A172 (cell line): ENCODE data around the gene MSH3. TPM values are rescaled to one million over a fixed set of nuclear protein-coding genes. Genes with fewer than 3 reads are reported as not detected.
A peak's percentile ranks its signal among the peaks of the same experiment; 100 is the strongest.
"Not testable (repeated sequence)": the region's sequence is repeated elsewhere in the genome, so short reads cannot be mapped to it uniquely, and the experiment has no call there.

Experiments
- DNase-seq: peaks from one replicate; pipeline ENCODE4 v3.0.0-alpha.2; 2015; ENCODE audit warnings: low spot score
- total RNA-seq: library from RNA; depleted of rRNA; stranded (reverse); fragments of >200 nt; shearing (Covaris generic); gene quantifications from 2 replicates; pipeline ENCODE4 v1.2.3, GENCODE V29; 2014

The MSH3 gene
- total RNA-seq, 1 experiment from 2014 or later, result 21.4 TPM

- DNase-seq, result no peak
Observed at GRCh38 chr5:80797428-80798024, 143.1 kb downstream of the MSH3 start.

DNA sequence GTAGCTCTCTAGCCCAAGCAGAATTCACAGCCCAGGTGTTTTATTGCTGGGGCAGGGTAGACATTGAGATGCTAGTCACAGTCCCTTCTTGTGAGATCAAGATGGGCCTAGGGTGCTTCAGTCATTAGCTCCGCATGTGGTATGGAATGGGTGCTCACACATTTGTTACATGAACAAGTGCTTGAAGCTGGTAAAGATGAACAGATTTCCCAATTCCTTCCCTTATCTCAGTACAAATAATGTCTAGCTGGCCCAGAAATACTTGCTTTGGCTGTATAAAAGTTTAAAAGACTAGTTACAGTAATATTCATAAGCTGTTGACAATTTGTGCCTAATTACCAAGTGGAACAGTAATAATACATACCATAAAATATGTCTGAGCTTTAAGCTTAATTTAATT lies 143.7 kb downstream of the MSH3 start:
- DNase-seq, result no peak

GRCh38 chr5:80798633-80799032 lies 144.2 kb downstream of the MSH3 start:
- DNase-seq, result no peak

GRCh38 chr5:80799041-80799440 lies 144.6 kb downstream of the MSH3 start:
- no peak for DNase-seq

- DNase-seq, result no peak
Observed at GRCh38 chr5:80799573-80799972, 145.1 kb downstream of the MSH3 start.

DNA sequence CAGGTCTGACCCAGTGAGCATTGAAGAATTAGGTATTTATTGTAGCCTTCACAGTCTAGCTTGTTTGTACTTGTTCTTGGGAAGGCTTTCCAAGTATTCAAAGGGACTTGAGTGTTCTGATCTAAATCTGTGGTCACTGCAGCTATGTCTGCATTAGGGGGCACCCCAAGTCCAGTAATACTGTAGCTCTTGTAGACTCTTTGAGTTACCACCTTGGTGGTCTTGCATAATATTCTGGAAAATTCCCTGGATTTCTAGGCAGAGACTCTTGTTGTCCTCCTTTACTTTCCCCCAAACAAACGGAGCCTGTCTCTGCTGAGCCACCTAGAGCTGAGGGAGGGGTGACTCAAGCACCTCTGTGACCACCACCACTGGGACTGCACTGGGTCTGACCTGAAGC lies 149.9 kb downstream of the MSH3 start:
- DNase-seq, result no peak

DNA sequence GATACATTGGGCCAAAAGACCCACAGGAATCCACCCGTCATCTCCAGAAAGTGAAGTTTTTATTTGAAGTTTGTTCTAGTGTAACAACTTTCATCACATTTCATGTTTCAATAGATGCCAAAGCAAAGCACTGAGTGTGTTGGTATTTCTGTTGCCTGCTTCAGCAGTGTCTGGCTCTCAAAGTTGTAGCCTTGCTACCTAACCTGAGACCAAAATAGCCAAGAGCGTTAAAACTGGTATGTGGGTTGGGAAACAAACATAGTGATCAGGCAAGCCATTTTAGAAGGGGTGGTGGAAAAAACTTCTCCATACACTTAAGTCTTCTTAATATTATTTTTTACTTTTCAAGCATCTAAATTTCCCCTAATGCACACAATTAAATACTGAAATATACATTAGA lies 150.6 kb downstream of the MSH3 start:
- DNase-seq, result no peak

- no peak for DNase-seq
Observed at GRCh38 chr5:80806929-80807328, 152.5 kb downstream of the MSH3 start.

DNA sequence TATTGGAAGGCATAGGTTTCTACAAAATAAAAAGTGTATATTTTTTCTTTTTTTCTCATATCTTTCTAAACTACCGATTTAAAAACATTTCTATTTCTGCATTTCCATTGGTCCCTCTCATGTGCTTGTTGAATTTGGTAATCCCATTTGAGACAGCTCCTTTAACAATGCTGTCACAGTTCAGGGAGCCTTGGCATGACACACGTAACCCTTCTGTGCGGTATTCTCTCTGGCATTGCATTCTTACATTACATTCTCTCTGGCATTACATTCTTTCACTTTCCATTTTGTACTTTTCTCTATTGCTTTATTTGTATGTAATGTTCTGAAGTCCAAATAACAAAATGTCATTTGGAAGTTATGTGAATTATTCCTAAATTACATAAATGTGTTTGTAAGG lies 155.0 kb downstream of the MSH3 start:
- DNase-seq, result no peak

- no peak for DNase-seq
Observed at GRCh38 chr5:80810425-80810824, 156.0 kb downstream of the MSH3 start.

- no peak for DNase-seq
Observed at GRCh38 chr5:80816590-80816989, 162.1 kb downstream of the MSH3 start.

DNA sequence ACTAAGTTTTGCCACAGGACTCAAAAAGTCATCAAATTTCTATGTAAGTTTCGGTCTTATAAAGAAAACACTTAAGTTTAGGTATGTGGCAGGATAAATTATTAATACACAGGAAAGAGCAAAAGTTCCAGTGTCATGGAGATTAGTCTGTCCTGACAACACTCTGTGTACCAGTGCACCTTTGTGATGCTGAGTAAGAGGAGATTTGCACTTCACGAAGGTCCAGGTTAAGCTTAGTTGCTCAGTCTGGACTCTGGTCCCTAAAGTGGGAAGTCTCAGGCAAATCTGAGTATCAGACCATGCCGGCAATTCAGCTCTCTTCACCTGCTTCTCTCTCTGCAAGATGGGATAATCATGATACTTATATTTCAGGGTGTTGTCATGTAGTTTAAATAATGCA lies 166.2 kb downstream of the MSH3 start:
- no peak for DNase-seq

- no peak for DNase-seq
Observed at GRCh38 chr5:80822640-80823039, 168.2 kb downstream of the MSH3 start.

DNA sequence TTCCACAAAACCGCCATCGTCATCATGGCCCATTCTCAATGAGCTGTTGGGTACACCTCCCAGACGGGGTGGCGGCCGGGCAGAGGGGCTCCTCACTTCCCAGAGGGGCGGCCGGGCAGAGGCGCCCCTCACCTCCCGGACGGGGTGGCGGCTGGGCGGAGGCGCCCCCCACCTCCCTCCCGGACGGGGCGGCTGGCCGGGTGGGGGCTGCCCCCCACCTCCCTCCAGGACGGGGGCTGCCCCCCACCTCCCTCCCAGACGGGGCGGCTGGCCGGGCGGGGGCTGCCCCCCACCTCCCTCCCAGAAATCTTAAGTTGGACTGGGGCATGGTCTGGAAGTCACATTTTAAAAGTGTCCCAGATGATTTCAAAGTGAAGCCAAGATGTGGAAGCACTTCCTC lies 169.7 kb downstream of the MSH3 start:
- DNase-seq, result not testable (repeated sequence)

DNA sequence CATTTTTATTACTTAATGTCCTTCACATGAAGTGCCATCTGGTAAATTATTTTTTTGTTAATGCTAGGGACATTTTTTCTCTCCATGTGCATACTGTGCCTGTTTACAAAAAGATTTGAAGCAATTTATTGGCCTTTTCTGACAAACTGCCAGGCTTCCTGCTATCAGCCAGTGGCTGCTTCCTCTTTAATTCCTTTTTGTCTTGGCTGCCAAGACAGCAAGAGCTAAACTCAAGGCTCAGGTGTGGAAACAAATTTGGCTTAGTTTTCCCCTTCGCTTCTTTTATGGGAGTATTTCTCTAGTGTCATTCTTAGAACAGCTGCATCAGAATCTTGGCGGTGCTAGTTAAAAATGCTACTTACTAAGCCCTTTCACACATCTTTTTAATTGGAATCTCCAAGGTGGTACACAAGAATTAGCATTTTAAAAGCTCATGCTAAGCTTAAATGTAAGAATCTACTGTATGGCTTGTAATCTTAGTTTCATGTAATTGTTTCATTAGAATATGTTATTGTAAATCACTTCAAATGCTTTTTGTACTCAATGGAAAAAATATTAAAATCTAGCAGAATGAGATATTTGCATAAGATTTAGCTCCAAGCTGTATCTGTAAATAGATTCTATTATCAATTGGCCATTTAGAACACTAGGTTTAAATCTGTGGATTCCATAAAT lies 171.5 kb downstream of the MSH3 start:
- no peak for DNase-seq

DNA sequence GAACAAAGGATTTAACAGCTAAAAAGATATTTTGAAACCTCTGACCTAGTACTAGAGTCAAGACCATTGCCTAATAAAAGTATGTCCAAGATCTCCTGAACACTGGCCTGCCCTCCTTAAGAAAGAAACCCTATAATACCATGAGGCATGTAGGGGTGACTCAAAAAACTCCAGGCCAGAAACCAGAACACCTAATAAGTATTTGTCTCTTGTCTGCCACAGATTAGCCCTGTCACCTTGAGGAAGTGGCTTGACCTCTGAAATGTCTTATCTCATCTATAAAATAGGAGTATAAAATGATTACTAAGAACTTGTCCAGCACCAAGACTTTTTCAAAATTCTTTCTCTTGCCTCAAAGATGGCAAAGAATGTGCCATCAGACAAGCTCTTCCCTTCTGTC lies 180.3 kb downstream of the MSH3 start:
- peak; percentile 10 for DNase-seq

GRCh38 chr5:80835128-80835527 lies 180.7 kb downstream of the MSH3 start:
- DNase-seq, result no peak

DNA sequence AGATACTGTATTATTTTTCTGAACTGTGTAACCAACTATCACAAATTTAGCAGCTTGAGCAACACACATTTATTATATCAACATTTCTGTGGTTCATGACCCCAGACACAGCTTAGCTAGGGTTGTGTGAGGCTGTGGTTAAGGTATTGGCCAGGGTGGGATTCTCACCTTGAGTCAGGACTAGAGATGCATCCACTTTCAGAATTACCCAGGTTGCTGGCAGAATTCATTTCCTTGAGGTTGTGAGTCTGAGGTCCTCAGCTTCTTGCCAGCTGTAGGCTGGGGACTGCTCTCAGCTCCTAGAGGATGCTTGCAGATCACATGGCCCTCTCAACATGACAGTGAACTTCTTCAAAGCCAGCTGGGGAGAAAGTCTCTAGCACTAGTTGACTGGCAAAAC lies 183.2 kb downstream of the MSH3 start:
- DNase-seq, result no peak

- DNase-seq, result not testable (repeated sequence)
Observed at GRCh38 chr5:80841026-80841797, 186.8 kb downstream of the MSH3 start.

- not testable (repeated sequence) for DNase-seq
Observed at GRCh38 chr5:80846422-80846821, 192.0 kb downstream of the MSH3 start.

DNA sequence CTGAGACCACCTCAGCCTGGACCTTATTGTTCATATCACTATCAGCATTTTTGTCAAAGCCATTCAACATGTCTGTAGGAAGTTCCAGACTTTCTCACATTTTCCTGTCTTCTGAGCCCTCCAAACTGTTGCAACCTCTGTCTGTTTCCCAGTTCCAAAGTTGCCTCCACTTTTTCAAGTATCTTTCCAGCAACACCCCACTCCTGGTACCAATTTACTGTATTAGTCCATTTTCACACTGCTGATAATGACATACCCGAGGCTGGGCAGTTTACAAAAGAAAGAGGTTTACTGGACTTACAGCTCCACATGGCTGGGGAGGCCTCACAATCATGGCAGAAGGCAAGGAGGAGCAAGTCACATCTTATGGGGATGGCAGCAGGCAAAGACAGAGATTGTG lies 195.7 kb downstream of the MSH3 start:
- DNase-seq, result not testable (repeated sequence)

- no peak for DNase-seq
Observed at GRCh38 chr5:80852331-80853245, 198.1 kb downstream of the MSH3 start.
